ENCODE data around the gene NPAS3. TPM values are rescaled to one million over a fixed set of nuclear protein-coding genes. Genes with fewer than 3 reads are reported as not detected.

Gene NPAS3
- total RNA-seq, 1 donor from 2014 or later, result 22.0 TPM

DNA sequence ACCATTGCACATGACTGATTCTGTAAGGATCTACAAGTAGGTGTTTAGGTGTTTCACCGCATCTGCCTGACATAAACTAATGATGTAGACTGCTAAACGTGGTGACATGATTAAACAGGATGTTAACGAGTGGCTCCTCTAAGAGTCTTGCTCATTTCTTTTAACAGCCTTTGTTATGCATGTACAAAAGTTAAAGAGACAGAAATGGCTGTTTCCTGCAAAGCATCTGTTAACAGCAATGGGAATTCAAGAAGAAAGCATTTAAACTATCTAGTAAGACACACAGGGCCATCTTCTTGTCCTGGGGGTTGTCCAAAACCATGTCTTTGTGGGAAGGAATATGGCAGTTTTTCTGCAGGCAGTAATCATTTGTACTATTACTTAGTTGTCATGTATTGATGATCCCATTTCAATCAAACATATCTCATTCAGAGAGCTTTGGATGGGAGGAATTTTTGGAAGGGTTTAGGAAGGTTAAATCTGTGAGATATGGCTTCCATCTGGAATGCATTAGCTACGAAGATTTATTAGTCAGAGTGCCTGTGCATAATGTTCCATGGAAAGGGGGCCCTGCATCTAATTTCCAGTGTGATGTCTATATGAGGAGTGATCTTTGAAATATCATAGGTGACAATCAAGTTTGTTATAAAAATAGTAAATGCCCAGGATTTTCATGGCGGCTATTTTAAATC, 517.1 kb downstream of the NPAS3 start:
- FAIRE-seq (no peak), DNase-seq (ENCODE audit: low spot score in 2 of 2) (no peak)

DNA sequence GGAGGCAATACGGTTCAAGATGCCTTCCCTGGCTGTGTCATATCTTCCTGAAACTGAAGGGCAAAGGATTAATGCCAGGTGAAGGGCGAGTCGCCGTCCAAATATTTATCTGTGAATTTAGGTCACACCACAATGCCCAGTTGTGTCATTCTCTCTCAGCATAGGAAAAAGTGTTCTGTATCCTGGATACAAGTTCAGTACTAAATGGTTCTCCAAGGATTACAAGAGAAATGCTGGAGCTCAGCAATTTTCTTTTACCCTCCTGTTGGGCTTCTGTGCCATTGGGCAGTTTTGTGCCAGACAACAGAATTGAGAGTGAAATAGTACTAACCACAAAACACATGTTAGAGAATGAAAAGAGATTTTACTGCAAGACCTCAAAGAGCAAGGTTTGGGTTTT, 518.3 kb downstream of the NPAS3 start:
- FAIRE-seq (no peak), DNase-seq (ENCODE audit: low spot score in 2 of 2) (no peak)

DNA sequence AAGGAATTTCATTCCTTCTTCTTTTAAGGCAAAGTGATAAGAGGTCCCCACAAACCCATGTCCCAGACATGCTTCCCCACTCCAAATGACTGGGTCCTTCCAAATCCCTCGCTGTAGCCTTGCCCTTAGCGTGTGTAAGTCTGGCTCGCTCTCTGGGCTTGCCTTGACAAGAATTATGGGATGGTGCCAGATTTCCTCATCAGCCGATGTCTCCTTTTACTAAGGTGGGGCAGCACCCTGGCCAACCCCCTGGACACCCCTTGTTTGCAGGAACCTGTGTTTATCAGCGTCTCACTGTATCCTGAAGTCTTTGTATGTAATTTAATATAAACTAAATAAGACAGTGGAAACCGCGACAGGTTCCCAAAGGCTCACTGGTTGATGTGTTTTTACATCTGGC, 518.9 kb downstream of the NPAS3 start:
- FAIRE-seq (no peak), DNase-seq (ENCODE audit: low spot score in 2 of 2) (no peak)

DNA sequence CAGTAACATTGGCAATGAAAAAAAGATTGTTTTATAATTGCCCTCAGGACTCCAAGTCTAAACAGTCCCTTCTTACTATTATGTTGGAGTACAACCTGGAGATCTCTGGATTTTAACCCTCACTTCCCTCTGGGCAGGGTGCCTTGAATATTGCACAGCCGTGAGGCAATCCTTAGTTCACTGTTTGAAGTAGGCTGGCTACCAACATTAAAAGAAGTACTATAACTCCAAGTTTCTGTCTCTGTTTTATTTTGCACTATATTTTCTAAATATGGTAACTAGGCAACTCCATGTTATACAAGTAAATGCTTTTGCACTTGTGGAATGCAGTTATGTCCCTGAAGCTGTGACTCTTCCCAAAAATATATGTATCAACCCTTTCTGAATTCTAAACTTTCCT, 521.5 kb downstream of the NPAS3 start:
- no peak for FAIRE-seq

DNA sequence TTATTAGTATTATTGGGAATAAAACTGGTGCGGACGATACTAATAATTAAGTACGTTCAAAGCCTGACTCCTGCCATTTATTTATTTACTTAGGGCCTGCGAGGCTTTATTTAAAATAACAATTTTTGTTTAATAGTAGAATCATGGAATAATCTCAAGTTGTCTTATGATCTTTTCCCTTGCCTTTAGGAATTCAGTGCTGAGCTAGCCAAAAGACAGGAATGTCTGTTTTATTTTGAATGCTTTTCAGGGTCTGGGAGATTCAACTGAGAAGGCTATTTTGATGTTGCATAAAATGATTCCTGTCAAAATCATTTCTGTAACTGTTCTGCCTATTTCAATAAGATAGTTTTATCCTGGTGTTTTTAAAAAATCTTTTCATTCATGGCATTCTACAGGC, 522.4 kb downstream of the NPAS3 start:
- no peak for FAIRE-seq
- DNase-seq (ENCODE audit: low spot score in 2 of 2), result no peak

More for the DNA sequence above, 521.5 kb downstream of the NPAS3 start:
- no peak for DNase-seq (ENCODE audit: low spot score in 2 of 2)

DNA sequence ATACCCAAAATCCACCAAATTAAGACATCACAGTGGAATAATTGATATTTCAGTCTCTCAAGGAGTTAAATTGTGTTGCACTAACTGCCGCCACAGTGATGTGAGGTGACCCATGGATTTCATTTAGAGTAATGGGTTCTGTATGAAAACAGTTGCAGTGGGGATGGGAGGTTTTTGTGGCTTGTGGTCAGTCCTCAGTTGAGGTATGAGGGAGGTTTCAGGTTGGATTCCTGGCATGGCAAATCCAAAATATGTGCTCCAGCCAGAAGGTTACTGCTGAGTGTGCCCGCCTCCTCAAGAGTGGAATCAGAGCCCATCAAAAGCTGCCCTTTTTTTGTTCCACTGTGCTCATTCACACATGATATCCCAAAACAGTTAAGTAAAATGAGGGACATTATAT, 525.1 kb downstream of the NPAS3 start:
- no peak for DNase-seq (ENCODE audit: low spot score in 2 of 2)
- no peak for FAIRE-seq

DNA sequence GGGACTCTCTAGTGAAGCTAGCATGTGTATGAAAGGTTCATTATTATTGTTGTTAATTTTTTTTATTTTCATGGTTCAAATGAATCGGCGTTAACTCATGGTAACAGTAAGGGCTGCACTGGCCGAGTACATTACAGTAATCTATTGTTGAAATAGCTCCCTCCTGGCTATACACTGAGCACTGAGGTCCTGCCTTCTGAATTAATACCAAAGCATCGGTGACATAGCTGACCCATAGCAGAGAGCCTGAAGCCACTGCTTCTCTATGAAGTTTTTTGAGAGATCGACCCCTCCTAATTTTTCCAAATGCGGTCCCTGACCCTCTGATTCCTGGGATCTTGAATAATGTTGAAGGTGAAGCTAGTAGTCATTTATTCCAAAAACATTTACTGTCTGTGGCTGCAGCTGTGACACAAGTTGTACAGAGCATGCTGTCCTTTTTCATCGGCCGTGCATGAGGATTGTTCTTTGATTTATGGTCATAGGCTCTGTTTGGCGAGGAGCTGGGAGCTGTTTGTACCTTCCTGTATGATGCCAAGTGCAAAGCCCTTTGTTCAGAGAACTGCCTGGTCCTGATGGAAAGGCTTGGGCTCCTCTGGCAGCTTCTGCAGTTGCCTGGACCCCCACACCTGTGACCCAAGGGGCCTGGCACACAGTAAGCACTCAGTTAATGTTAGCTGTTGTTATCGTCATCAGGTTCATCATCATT, 525.7 kb downstream of the NPAS3 start:
- no peak for FAIRE-seq
- no peak for DNase-seq (ENCODE audit: low spot score in 2 of 2)

DNA sequence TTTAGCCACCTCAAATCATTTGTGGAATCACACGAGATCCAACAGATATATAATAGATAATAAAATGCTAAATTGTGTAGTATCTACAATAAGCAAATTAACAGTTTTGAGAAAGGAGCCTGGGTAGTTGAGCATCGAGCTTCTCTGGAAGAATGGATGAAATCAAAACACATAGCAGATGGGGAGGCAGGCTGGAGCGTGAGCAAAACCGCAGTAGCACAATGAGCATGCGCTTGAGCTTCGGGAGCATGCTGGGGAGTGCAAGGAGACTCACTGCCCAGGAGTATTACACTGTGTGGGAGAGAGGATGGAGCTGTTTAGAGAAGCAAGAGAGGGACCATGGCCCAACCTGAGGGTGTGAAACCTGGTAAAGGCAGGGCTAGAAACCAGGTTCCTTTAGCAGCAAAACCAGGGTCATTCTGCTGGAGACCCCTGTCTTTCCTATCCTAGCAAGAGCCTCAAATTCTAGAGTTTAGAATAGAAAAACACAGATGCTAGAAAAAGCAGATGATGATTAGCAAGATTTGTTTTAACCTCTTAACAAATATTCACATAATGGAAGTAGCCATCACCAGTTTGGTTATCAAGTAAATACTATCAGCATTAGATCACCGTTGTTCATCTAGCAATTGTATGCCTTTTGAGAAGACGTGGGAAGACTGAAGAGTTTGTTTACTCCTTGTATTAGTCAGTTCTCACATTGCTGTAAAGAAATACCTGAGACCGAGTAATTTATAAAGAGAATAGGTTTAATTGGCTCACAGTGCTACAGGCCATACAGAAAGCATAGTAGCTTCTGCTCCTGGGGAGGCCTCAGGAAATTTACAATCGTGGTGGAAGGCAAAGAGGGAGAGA, 527.4 kb downstream of the NPAS3 start:
- DNase-seq (ENCODE audit: low spot score in 2 of 2), result no peak
- FAIRE-seq, result no peak

DNA sequence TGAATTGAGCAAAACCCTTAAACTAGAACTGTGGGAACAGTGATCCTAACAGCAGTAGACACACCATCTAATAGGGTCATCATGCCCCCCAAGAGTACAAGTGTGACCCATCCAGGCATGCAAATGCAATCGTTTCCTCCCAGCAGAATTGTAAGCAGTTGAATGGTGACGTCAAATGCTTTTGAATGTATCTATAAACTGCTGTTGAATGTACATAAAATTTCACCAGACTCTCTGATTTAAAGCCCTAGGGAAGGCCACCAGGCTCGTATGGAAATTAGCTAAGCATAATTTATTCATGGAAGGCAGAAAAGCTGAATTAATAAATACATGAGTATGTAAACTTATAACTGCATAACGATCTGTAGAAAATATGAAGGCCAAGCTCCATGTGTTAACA, 529.3 kb downstream of the NPAS3 start:
- FAIRE-seq (no peak), DNase-seq (ENCODE audit: low spot score in 2 of 2) (no peak)

DNA sequence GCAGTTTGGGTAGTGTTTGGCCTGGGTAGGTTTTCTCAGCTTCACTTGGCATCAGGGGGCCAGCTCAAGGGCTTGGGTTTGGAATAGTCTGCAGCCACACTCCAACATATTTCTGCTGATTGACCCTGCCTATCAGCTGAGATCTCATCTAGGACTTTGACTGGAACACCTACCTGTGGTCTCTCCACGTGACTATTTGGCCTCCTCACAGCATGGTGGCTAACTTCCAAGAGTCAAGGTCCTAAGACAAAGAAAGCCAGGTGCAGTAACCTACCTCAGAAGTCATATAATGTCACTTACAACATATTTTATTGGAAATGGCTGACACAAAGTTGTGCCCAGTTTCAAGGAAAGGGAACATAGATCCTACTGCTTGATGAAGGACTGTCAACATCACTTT, 531.2 kb downstream of the NPAS3 start:
- DNase-seq (ENCODE audit: low spot score in 2 of 2) (no peak), FAIRE-seq (no peak)

DNA sequence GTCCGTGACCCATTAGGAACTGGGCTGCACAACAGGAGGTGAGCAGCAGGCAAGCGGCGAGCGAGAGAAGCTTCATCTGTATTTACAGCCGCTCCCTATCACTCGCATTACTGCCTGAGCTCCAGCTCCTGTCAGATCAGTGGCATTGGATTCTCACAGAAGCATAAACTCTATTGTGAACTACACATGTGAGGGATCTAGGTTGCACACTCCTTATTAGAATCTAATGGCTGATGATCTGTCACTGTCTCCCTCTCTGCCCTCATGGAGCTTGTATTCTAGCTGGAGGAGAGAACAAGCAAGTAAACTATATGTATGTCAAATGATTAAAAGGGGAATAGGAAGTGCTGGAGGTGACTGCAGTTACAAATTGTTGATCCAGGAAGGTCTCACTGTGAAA, 533.1 kb downstream of the NPAS3 start:
- no peak for FAIRE-seq

DNA sequence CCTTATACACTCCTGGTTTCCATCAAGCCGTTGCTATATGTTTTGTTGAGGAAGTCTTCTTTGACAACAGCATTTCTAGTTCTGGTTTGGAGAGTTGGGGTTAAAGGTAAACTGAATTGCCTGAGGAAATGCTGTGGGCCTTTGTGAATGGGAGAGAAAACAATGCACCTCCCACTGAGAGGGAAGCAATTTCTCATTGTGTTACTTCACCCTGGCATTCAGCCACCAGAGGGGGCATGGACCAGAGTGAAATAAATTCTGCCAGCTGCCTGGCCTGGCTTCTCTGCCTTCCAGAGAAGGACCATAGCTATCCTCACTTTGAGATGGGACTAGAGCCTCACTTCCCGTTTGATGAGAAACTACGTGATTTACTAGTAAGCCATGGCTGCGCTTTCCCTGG, 536.9 kb downstream of the NPAS3 start:
- peak in 1 of 2 donors; percentile 6 for DNase-seq (ENCODE audit: low spot score in 2 of 2)
- no peak for FAIRE-seq

More for the DNA sequence above, 533.1 kb downstream of the NPAS3 start:
- DNase-seq (ENCODE audit: low spot score in 2 of 2), result no peak

DNA sequence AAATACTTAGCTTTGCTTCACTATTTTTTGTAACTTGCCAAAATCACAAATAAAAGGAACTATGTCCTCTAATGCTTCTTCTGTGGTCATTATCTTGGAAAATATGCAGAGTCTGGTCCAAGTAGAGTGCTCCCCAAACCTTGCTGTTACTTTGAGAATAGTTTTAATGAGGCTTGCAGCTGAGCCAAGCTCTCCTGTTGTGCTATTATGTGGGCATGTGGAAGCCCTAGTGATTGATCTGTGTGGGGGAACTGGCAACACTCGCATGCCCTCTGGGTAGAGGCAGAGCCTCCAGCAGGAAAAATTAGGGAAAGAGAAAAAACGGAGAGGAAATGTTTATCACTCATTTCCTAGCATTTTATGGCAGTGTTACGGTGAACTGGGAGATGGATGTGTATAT, 539.1 kb downstream of the NPAS3 start:
- DNase-seq (ENCODE audit: low spot score in 2 of 2) (no peak), FAIRE-seq (no peak)

DNA sequence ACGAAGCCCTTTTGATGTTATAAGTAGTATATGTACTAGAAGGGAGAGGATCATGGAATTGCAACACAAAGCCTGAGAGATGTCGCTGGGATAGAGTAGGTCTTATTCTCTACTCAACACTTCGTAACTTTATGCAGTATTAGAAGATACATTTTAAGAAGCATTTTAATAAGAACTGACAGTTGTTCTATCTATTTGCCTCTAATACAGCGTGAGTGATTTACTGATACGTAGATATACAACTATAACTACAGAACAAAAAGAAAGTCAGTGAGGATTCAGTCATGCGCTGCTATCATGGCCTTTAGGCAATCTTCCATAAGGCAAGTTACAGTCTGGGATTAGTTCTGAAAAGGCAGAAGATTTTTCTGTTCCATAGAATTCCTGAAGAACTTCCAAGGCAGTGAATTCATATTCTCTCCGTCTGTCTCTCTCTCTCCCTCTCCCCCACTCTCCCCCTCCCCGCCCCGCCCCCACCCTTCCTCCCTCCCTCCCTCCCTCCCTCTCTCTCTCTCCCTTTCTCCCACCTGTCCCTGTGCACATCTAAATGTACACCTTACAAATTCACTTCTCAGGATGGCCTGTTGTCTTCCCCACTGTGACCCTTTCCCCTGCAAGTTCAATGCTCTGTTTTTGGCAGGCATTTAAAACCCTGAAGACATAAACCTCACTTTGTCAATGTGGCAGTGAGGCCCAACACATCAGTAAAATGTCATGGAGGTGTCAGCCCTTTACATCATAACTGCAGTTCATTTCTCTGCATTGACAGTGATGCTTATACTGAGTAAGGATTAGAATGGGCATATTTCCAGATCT, 541.6 kb downstream of the NPAS3 start:
- DNase-seq (ENCODE audit: low spot score in 2 of 2) (no peak), FAIRE-seq (no peak)

DNA sequence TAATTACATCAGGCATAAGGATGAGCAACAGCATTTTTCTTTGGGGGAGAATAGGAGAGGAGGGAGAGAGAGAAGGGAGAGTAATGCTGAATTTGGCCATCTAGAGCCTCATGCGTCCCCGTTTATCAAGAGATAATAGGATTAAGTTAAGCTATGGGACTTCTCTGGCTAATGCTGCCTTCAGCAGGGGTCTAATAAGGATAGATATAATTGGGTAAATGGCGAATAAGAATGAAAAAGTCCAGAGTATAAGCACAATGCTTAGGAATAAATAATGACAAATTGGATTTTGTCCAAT, 542.2 kb downstream of the NPAS3 start:
- no peak for FAIRE-seq
- no peak for DNase-seq (ENCODE audit: low spot score in 2 of 2)

DNA sequence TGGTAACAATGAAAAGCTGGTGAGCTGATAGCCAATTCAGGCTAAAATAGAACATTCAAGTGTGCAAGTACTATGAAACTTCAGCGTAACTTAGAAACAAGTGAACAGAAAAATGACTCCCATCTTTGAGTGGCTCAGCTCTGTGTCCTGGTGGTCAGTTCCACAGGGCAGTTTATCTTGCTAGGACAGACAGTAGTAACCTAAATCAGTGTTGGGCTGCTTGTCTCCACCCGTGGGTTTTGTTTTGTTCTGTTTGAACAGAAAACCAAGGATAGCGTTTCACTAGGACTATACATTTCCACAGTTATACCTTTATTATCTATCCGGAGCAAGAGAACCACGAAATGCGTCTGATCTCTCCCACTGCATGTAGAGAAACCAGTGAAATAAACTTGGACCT, 544.4 kb downstream of the NPAS3 start:
- FAIRE-seq, result no peak

DNA sequence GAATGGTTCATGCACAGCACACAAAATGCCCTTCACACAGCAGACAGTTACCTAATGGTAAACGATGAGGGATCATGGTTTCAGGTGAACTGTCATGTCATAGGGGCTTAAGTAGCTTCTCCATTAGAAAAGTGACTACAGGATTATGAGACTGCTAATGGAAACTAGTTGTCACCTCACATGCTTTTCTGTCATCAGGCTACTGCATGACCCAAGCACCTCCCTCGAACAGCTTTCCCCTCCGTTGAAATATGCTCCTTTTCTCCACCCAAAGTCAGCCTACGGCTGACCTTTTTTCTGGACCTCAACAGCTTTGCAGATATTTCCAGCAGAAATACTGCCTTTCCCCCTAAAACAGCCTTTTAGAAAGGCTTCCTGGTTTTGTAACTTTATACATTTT, 544.9 kb downstream of the NPAS3 start:
- no peak for FAIRE-seq
- DNase-seq (ENCODE audit: low spot score in 2 of 2), result no peak

More for the DNA sequence above, 544.4 kb downstream of the NPAS3 start:
- no peak for DNase-seq (ENCODE audit: low spot score in 2 of 2)

DNA sequence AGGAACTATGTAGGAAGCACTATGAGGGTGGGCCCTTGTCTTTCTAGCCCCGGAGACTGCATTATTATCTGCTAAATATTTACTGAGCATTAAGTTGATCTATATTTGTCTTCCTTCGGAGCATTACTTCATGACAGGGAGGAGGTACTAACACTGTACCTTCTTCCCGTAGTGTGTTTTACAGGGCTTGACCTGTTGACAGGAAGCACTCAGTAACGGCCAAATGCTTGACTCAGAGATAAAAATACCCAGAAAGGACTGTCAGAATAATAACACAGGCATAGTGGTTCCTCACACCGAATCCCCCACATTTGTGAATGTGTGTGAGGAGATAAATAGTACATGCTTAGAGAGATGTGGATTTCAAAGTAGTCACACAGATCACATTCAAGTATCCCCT, 545.6 kb downstream of the NPAS3 start:
- FAIRE-seq (no peak), DNase-seq (ENCODE audit: low spot score in 2 of 2) (no peak)

DNA sequence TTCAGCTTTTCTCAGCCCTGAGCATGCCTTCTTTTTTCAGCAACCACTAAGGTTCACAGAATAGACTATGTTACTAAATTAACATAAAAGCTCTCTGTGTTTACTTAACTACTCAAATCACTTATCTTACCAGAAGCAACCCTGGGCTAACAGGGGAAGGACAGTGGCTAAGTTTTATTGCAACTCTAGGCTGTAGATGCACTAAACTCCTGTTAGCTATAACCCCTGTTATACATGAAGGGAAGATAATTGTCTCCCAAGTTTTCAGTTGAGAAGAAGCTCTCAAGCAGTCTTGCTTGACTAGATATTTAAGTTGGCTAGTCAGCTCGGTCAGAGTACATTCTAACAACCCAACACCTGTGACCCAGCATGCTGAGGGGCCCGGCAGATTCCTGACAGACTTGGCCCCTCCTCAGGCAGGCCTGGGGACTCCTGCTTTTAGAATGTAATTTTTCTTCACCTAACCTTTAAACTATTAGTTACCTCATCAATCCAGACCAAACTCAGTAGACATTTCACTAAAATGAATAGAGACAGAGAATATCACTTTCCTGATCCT, 547.7 kb downstream of the NPAS3 start:
- no peak for DNase-seq (ENCODE audit: low spot score in 2 of 2)
- FAIRE-seq, result no peak

DNA sequence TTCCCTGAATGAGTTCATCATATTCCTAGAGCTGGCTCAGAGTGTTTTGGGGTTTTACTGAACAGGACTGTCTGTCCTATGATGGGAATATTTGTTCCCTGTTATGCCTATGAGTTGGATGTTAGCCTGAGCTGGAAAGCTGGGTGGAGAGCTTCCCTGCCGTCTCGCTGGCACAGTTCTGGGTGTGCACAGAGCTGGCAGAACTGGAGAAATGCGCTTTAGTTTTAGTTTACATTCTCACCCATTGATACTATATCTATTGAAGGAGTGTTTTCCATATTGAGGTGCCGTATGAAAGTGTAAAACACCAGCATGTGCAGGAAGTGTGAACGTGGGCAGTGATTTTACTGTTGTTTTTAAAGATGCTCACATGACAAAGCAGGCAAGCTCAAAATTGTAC, 549.9 kb downstream of the NPAS3 start:
- no peak for FAIRE-seq
- DNase-seq (ENCODE audit: low spot score in 2 of 2), result no peak

Measured in frontal cortex (tissue), 4 donors.